Breast epithelium (tissue), 3 donors: ENCODE measurements around the gene ATAD2B.
"Not testable (repeated sequence)": the region's sequence is repeated elsewhere in the genome, so short reads cannot be mapped to it uniquely, and the experiment has no call there.

Experiments used
- CTCF ChIP-seq, 3 donors: fragments of 450-650 bp; IDR thresholded peaks; one replicate each; pipeline ENCODE4 v1.5.1; 2016 to 2017; ENCODE audit warnings: antibody characterized with exemption in 3 of 3, mild to moderate bottlenecking in 3 of 3, moderate library complexity in 3 of 3
- POLR2A ChIP-seq: fragments of 450-650 bp; IDR thresholded peaks from one replicate; pipeline ENCODE4 v1.6.1; 2016; ENCODE audit warnings: antibody characterized with exemption, mild to moderate bottlenecking, moderate library complexity
- POLR2AphosphoS5 ChIP-seq, 3 donors: sonication (generic); formaldehyde crosslinking; IDR thresholded peaks; one replicate each; pipeline ENCODE4 v1.6.1; 2017; ENCODE audit warnings: antibody characterized with exemption in 3 of 3

GRCh38 chr2:23736783-23737182 lies 190.1 kb downstream of the ATAD2B start:
- not testable (repeated sequence) for TF ChIP-seq CTCF (IDR thresholded peaks at IDR 0.05); POLR2AphosphoS5 (IDR thresholded peaks at IDR 0.05); POLR2A
